Measurements from ENCODE around the gene ESAM. TPM values are rescaled to one million over a fixed set of nuclear protein-coding genes. Genes with fewer than 3 reads are reported as not detected.

The ESAM gene
- polyA plus RNA-seq, 1 donor from 2014 or later: 0.77 TPM

- H3K36me3 ChIP-seq (ENCODE audit: insufficient read depth, low read length): no peaks in the 10 kb centered on the region
- no peaks in the 10 kb centered on the region for H3K9me3 ChIP-seq (ENCODE audit: low read length)
- no peak overlapping the region for H2AFZ ChIP-seq (ENCODE audit: low read depth, low read length)
- no peaks in the 10 kb centered on the region for H3K9me2 ChIP-seq (ENCODE audit: insufficient read depth, low read length)
- H3K27ac ChIP-seq (ENCODE audit: low read length): no peak overlapping the region
- no peak overlapping the region for H3K4me2 ChIP-seq (ENCODE audit: low read length)
- TF ChIP-seq EP300 (conservative IDR thresholded peaks at IDR 0.05; ENCODE audit: poor library complexity, severe bottlenecking): no peak
- no peak for TF ChIP-seq EZH2 (IDR thresholded peaks at IDR 0.05; ENCODE audit: borderline replicate concordance, insufficient read depth, low read length, poor library complexity, severe bottlenecking)
- no peak for TF ChIP-seq TAF1 (IDR thresholded peaks at IDR 0.05; ENCODE audit: low read depth)
- TF ChIP-seq, protein P1, sequence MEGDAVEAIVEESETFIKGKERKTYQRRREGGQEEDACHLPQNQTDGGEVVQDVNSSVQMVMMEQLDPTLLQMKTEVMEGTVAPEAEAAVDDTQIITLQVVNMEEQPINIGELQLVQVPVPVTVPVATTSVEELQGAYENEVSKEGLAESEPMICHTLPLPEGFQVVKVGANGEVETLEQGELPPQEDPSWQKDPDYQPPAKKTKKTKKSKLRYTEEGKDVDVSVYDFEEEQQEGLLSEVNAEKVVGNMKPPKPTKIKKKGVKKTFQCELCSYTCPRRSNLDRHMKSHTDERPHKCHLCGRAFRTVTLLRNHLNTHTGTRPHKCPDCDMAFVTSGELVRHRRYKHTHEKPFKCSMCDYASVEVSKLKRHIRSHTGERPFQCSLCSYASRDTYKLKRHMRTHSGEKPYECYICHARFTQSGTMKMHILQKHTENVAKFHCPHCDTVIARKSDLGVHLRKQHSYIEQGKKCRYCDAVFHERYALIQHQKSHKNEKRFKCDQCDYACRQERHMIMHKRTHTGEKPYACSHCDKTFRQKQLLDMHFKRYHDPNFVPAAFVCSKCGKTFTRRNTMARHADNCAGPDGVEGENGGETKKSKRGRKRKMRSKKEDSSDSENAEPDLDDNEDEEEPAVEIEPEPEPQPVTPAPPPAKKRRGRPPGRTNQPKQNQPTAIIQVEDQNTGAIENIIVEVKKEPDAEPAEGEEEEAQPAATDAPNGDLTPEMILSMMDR (IDR thresholded peaks at IDR 0.05; ENCODE audit: poor library complexity, severe bottlenecking): no peak
- TF ChIP-seq, protein P2, sequence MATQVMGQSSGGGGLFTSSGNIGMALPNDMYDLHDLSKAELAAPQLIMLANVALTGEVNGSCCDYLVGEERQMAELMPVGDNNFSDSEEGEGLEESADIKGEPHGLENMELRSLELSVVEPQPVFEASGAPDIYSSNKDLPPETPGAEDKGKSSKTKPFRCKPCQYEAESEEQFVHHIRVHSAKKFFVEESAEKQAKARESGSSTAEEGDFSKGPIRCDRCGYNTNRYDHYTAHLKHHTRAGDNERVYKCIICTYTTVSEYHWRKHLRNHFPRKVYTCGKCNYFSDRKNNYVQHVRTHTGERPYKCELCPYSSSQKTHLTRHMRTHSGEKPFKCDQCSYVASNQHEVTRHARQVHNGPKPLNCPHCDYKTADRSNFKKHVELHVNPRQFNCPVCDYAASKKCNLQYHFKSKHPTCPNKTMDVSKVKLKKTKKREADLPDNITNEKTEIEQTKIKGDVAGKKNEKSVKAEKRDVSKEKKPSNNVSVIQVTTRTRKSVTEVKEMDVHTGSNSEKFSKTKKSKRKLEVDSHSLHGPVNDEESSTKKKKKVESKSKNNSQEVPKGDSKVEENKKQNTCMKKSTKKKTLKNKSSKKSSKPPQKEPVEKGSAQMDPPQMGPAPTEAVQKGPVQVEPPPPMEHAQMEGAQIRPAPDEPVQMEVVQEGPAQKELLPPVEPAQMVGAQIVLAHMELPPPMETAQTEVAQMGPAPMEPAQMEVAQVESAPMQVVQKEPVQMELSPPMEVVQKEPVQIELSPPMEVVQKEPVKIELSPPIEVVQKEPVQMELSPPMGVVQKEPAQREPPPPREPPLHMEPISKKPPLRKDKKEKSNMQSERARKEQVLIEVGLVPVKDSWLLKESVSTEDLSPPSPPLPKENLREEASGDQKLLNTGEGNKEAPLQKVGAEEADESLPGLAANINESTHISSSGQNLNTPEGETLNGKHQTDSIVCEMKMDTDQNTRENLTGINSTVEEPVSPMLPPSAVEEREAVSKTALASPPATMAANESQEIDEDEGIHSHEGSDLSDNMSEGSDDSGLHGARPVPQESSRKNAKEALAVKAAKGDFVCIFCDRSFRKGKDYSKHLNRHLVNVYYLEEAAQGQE (IDR thresholded peaks at IDR 0.05; ENCODE audit: borderline replicate concordance): no peak
- H3K4me3 ChIP-seq (ENCODE audit: low read length): no peak overlapping the region
- no peaks in the 10 kb centered on the region for H3K27me3 ChIP-seq (ENCODE audit: insufficient read depth, low read depth, low read length)
- H3K79me2 ChIP-seq (replicated peaks; ENCODE audit: insufficient read depth, low read length): no peaks in the 10 kb centered on the region
- H4K20me1 ChIP-seq (ENCODE audit: insufficient read depth): no peaks in the 10 kb centered on the region
- H3K9ac ChIP-seq (ENCODE audit: low read length): no peak overlapping the region
- H3F3A ChIP-seq (ENCODE audit: insufficient read depth, low read length, poor library complexity, severe bottlenecking): no peaks in the 10 kb centered on the region
Measured at GRCh38 chr11:124807660-124808270, 45.7 kb upstream of the ESAM start.

DNA sequence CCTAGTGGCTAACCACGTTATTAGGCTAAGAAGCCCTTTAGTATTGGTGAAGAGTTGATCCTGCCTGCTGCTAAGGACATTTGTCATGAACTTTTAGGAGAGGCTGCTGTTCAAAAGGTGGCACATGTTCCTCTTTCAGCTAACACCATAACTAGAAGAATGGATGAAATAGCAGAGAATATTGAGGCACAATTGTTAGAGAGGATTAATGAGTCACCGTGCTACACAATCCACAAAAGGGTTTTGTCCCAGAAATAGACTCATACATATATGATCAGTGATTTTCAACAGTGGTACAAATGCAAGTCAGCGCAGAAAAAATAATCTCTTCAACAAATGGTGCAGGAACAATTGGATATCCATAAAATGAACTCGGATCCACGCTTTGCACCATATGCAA, 45.1 kb upstream of the ESAM start:
- no peak overlapping the region for H3K4me3 ChIP-seq (ENCODE audit: low read length)
- H3K36me3 ChIP-seq (ENCODE audit: insufficient read depth, low read length): no peaks in the 10 kb centered on the region
- H3K79me2 ChIP-seq (replicated peaks; ENCODE audit: insufficient read depth, low read length): no peaks in the 10 kb centered on the region
- H4K20me1 ChIP-seq (ENCODE audit: insufficient read depth): no peaks in the 10 kb centered on the region
- no peaks in the 10 kb centered on the region for H3K27me3 ChIP-seq (ENCODE audit: insufficient read depth, low read depth, low read length)
- H3F3A ChIP-seq (ENCODE audit: insufficient read depth, low read length, poor library complexity, severe bottlenecking): no peaks in the 10 kb centered on the region
- no peak overlapping the region for H3K4me2 ChIP-seq (ENCODE audit: low read length)
- no peaks in the 10 kb centered on the region for H3K9me2 ChIP-seq (ENCODE audit: insufficient read depth, low read length)
- H3K27ac ChIP-seq (ENCODE audit: low read length): no peak overlapping the region
- H3K9ac ChIP-seq (ENCODE audit: low read length): no peak overlapping the region
- H2AFZ ChIP-seq (ENCODE audit: low read depth, low read length): no peak overlapping the region
- no peaks in the 10 kb centered on the region for H3K9me3 ChIP-seq (ENCODE audit: low read length)
- TF ChIP-seq RAD21 (conservative IDR thresholded peaks at IDR 0.05) (no peak), TAF1 (IDR thresholded peaks at IDR 0.05; ENCODE audit: low read depth) (no peak), POLR2AphosphoS5 (IDR thresholded peaks at IDR 0.05) (no peak), MXI1 (conservative IDR thresholded peaks at IDR 0.05; ENCODE audit: poor library complexity, severe bottlenecking) (no peak), EZH2 (IDR thresholded peaks at IDR 0.05; ENCODE audit: borderline replicate concordance, insufficient read depth, low read length, poor library complexity, severe bottlenecking) (no peak), EP300 (conservative IDR thresholded peaks at IDR 0.05; ENCODE audit: poor library complexity, severe bottlenecking) (no peak), SMC3 (conservative IDR thresholded peaks at IDR 0.05; ENCODE audit: poor library complexity) (no peak)
- TF ChIP-seq, protein P1 (IDR thresholded peaks at IDR 0.05; ENCODE audit: poor library complexity, severe bottlenecking): no peak
- TF ChIP-seq, protein P2 (IDR thresholded peaks at IDR 0.05; ENCODE audit: borderline replicate concordance): no peak
